HG03575 (cell line): ENCODE measurements around the gene WNT5B.

Experiments used
- ATAC-seq: cut with Tn5 transposase; IDR thresholded peaks from one replicate; pipeline ENCODE4 v1.9.1; 2021; ENCODE audit not compliant: unreplicated experiment, insufficient number of reproducible peaks, low FRiP score; ENCODE audit errors: extremely low read depth

Gene WNT5B

DNA sequence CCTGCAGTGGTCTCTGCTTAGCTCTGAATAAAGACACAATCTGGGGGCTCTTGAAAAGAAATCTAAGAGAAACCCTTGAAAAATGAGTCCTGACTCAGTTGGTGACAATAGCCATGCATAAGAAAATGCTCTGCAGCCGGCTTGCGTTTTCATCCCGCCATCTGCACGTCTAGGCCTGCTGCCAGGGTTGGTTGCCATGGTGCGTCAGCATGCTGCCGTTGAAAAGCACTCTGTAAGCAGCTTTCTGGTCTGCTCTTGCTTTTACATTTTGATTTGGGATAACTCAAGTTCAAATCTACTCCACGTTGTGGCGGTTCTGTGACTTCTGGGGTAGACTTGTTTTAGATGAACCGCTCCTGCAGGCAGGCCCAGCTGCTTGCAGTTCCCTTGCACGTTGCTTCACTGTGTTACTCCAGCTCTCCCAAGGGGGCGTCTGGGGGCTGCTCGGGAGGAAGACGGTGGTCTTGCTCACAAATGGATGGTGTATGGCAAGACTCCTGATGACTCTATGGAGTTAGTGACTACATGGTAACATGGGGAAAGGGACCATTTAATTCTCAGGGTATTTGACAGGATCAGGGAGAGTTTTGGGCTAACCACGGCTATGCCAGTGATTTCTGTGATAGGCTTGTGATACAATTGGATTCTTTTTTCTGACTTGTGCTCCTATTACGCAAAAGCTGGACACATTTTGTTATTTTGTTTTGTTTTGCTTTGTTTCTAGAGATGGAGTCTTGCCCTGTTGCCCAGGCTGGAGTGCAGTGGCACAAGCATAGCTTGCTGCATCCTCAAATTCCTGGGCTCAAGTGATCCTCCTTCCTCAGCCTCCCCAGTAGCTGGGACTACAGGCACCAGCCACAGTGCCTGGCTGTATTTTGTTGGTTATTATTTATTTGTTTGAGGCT is 15.8 kb downstream of the WNT5B start:
- no peak for ATAC-seq

DNA sequence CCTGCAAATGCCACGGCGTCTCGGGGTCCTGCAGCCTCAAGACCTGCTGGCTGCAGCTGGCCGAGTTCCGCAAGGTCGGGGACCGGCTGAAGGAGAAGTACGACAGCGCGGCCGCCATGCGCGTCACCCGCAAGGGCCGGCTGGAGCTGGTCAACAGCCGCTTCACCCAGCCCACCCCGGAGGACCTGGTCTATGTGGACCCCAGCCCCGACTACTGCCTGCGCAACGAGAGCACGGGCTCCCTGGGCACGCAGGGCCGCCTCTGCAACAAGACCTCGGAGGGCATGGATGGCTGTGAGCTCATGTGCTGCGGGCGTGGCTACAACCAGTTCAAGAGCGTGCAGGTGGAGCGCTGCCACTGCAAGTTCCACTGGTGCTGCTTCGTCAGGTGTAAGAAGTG is 16.8 kb downstream of the WNT5B start:
- no peak for ATAC-seq

DNA sequence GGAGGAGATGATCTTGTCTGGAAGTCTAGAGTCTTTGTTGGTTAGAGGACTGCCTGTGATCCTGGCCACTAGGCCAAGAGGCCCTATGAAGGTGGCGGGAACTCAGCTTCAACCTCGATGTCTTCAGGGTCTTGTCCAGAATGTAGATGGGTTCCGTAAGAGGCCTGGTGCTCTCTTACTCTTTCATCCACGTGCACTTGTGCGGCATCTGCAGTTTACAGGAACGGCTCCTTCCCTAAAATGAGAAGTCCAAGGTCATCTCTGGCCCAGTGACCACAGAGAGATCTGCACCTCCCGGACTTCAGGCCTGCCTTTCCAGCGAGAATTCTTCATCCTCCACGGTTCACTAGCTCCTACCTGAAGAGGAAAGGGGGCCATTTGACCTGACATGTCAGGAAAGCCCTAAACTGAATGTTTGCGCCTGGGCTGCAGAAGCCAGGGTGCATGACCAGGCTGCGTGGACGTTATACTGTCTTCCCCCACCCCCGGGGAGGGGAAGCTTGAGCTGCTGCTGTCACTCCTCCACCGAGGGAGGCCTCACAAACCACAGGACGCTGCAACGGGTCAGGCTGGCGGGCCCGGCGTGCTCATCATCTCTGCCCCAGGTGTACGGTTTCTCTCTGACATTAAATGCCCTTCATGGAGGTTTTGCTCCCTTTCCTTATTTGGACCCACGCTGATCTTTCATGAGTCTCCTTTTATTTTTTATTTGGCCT is 17.7 kb downstream of the WNT5B start:
- no peak for ATAC-seq

DNA sequence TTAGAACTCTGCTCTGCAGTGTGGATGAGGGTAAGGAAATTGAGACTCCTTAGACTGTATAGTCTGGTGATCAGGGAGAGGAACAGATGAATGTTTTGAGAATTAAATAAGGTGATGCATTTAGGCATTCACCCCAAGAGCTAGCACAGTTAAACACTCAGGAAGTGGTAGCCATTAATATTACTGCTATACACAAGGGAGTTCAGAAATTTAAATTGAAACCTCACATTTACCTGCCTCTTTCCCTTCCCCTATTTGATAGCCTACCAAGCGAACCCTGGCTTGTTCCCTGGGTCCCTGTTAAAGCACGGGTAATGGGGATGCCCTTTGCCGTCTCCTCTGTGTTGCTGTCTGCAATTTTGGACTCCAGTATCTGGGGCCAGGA is 18.2 kb downstream of the WNT5B start:
- no peak for ATAC-seq

DNA sequence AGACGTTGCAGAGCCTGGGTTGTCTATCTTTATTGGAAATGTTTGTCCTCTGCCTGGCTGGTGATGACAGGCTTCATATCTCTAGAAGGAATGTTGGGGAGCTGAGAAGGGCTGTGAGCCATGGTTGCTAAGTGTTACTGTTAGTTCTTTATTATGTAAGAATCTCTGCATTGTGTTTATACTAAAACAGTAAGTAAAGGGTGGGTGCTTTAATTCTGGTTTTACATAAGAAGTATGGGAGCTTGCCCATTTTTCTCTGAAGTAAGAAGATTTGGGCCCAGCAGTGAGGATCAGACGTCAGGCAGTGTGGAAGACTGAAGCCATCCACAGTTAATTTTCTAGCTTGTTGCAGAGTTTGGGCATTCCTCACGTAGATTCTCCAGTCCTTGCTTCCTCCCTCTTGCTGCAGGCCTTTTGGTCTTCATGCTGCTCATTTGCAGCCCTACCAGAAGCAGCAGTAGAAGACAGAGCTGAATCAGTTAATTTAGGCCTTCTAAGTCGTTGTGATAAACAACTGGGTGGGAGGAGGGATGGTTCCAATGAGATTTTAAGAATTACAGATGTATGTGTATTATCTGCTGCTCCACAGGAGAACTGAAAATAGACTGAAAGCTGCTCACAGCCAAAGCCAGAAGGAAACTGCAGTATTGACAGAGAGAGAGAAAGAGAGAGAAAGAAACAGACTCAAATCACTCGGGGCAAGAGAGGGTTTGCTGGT is 21.4 kb downstream of the WNT5B start:
- no peak for ATAC-seq

DNA sequence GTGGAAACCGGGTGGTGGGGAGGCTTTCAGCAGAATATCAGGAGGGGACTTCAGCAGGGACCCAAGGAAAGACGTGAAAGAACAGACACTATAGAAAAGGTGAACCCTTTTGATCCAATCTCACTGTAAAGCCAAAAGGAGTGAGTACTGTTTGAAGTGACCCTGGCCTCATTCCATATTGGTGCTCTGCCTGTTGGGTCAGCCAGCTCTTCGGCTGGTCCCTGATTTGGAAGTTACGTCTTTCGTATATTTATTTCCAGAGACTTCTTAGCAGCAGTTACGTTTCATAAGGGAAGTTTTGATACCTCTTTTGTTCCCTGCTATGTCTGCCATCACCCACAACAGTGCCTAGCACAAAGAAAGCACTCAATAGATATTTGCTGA is 21.9 kb downstream of the WNT5B start:
- no peak for ATAC-seq

DNA sequence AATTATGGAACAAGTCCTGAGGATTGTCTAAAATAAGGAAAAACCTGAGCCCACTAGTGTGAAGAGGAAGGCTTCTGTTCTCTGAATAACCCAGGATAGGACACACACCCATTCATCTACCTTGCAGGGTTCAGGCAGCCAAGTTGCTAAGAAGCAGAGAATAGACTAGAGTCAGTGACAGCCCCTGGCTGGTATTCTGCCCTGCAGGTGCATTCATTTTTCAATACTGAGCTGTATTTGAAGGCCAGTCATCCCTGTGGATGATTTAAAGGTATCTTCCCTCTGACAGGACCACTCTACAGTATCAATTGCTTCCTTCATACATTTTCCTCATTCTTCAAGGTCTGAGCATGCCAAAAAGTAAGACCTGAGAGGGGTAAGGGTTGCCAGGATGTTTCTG is 22.9 kb downstream of the WNT5B start:
- no peak for ATAC-seq

DNA sequence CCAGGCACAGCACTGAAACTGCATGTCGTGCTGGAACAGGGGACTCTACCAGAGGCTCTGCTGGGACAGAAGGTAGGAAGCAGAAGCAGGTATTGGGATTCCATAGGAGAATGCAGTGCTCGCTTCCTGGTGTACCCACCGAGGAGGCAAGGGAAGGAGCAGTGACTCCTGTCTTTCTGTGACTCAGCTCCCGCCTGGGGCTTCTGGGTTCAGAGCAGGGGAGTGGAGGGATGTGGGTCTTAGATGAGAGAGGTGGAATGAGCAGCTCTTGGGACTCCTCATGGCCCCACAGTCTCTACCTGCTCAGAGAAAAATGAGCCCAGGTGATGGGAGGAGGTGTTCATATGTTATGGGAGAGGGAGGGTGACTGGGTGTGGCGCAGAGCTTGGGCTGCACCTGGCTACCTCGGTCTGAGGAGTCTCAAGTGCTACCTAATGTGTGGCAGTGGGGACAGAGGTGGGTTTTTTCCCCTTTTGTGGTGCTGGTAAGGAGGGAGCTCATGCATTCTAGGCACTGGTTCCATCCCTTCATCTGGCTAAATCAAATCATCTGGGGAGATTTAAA is 26.3 kb downstream of the WNT5B start:
- ATAC-seq: no peak

DNA sequence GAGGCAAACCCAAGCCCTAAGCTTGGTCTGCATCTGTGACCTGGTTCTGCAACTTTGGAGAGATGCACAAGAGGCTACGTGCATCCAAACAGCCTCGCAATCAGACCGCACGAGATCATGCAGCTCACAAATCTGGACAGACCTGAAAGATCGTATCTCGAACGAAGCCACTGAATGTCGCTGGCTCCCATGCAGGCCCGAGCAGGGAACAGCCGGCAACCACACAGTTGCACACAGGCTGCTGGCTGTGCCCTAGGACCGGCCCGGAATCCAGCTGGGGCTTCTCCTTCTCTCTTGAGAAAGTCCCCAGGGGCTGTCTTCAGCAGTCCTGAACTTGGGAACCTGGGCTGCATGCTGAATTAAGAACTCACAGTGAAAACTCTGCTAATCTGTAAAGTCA is 27.9 kb downstream of the WNT5B start:
- ATAC-seq: no peak

DNA sequence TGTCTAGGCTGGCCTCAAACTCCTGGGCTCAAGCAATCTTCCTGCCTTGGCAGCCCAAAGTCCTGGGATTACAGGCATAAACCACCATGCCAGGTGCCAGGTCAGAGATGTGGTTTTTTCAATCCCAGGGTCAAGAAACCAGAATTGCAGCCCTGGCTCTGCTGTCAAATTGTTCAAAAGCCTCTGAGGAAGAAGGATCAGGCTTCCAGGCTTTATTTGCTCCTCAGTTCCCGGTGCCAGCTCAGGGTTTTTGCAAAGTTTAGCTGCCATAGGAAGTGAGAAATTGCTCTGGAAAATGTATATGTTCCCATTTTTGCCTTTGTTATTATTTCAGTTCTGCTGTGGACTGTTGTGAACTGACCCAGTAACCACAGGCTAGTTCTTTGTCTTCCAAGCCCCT is 28.7 kb downstream of the WNT5B start:
- ATAC-seq: no peak

DNA sequence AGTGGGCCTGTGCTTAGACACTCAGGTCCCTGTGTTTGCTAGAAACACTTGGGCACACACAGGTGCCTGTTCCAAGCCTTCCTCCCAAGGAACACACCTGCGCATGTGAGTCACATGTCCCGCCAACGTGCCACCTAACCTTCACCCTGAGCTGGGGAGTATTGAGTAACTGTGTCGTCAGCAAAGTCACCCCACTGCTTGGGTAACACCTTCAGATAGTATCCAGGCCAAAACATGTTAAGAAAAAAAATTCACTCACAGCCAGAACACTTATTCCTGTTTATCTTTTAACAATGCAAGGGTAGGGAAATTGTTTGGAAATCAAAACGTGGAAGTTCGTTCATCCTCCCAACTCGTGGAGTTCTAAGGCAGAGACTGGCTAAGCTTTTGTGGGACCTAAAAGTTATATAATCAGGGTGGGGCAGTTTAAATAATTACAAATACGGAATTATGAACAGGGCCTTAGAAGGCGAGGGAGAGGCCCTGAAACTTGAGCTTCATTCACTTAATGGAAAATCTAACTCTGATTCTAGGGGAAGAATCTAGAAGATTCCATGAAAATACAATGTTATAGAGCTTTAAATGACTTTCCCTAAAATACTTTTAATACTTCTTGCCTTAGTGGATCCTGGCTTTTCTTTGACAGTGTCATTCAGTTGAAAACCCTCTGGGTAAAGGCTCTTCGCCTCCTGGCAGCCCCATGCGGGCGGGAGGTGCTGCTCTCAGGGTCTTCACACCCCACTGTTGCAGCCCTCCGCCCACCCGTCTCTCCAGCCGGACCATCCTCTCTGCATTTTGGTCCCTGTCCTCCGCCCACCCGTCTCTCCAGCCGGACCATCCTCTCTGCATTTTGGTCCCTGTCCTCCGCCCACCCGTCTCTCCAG is 31.5 kb downstream of the WNT5B start:
- ATAC-seq: no peak

DNA sequence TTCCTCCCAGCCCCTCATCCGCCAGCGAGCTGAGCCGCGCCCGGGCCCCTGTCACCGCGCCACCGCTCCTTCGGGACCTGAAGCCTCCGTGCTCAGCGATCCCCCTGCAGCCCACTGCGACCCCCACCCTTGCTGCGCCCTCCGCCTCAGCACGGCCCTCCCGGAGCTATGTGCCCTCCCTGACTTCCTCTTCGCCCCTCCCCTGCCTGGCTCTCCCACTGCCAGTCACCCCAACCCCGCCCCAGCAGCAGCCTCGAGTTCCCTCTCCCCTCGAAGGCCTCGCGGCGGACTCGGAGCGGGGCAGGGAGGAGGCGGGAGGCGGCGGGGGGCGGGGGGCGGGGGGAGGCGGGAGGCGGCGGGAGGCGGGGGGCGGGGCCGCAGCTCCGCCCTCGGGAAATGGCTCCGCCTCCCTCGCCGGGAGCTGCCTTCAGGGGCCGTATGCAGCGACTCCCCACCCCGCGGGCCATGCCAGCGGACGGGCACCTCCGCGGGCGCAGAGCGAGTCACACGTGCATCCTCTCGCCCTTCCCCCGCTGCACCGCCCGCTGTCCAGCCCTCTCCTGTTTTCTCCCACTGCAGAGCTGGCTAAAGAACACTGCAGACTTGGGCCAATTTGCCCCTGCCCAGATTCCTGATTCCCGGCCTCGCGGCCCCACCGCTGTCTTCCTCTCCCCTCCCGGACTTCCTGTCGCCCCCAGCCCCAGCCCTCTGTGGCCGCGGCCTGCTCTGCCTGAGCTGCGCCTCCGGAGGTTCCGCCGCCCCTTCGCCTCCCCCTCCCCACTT is 32.7 kb downstream of the WNT5B start:
- ATAC-seq: peak; percentile 32

DNA sequence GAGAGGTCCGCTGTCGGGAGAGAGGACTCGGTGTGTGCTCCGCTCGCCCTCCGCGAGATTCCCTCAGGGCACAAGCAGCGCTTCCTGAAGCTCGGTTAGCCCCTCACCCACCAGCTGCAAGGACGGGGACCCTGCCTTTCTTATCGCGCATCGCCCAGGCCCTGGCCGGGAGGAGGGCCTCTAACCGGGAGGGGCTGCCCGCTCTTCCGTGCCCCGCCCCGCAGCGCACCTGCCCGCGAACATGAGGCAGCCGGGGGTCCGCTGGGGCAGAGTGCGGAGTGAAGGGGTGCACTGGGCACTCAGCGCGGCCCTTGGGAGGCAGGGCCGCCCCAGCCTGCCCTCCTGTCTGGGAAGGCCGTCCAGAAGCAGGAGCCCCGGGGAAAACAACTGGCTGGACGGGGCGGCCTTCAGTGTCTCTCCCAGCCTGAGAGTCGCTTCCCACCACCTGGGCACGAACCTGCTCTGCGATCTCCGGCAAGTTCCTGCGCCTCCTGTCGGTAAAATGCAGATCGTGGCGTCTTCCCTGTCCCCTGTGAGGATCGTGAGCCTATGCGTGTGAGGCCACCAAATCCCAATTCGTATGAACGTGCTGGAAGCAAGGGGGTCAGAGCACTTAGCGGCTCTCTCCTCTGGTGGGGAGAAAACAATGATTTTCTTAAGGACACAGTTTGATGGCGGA is 33.9 kb downstream of the WNT5B start:
- no peak for ATAC-seq

DNA sequence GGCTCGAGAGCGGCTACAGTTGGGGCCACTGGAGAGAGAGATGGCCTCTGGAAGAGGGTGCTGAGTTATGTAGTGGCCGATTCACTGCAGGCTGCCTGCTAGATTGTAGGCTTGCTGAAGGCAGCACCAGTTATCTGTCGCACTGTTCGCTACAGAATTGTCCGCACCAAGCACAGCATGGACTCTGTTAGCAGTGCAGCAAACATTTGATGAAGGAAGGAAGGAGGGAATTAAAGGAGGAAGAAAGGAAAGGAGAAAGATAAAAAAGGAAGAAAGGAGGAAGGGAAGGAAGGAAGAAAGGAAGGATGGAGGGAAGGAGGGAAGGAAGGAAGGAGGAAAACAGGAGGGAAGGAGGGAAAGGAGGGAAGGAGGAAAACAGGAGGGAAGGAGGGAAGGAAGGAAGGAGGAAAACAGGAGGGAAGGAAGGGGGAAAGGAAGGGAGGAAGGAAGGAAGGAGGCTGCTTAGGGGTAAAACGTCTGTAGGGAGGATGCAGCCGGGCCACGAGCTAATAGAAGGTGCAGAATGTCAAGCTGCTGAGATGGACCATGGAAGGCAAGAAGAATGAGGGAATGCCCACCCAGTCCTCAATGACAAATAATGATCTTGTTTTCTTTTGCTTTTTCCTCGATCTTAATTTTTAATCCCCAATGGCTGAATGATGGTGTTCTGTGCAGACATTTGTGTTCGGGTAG is 34.6 kb downstream of the WNT5B start:
- no peak for ATAC-seq

DNA sequence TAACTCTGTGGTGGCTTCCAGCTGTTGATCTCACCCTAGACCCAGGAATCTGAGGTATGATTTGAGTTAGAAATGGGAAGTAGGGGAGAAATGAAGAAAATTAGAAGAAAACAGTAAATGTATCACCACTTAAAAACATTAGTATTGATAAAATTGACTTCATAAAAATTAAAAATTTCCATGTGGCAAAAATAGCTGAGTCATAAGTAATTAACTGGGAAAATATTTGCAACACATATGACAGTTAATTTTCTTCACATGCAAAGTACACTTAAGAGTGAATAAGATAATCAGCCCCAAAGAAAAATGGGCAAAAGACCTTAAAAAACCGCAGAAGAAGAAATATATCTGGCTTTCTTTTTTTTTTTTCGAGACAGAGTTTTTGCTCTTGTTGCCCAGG is 36.3 kb downstream of the WNT5B start:
- no peak for ATAC-seq

DNA sequence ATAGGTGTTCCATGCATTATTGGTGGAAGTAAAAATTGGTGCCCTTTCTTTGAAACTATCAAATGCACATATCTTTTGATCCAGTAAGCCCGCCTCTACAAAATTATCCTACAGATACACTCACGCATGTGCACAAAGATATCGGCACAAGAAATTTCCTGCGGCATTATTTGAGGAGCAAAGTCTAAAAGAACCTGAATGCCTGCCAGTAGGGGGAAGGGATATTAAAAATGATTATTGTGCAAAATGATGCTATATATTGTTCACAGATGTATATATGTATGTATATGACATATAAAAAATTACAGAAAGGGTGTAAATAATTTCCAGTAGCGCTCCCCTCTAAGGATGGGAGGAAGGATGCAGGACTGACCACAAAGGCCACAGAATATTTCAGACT is 37.2 kb downstream of the WNT5B start:
- no peak for ATAC-seq

DNA sequence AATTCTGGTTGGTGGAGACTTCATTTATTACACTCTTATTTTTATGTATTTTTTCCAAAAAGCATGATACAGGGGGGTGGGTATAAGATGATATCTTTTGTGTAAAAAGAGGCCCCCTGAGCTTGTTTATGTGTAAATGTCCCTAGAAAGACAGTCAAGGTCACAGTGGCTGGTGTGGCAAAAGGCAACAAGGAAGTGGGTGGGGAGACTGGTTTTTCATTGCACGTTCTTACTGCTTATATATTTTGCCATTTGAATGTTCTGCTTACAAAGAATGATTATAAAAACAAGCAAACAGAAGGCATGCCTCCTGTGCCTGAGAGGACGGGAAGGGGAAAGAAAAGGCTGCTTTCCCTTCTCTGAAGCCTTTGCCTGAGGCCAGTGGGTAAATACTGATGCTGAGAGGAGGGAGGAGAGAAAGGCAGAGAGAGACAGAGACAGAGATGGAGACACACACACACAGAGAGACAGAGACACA is 37.7 kb downstream of the WNT5B start:
- ATAC-seq: no peak
